Psoas muscle (tissue), 8 donors: ENCODE results near the gene DOCK3. TPM values are rescaled to one million over a fixed set of nuclear protein-coding genes. Genes with fewer than 3 reads are reported as not detected.

Experiments
- ATAC-seq, 4 donors: fragments of 200-7000 bp; cut with Tn5 transposase; one replicate each; pipeline ENCODE4 v1.9.1; 2020; ENCODE audit warnings: moderate library complexity in 3 of 4, mild to moderate bottlenecking in 2 of 4
- DNase-seq, 2 donors: peaks; one replicate each; pipeline ENCODE4 v3.0.0-alpha.2; 2020
- H3K27ac ChIP-seq: fragments of 200-600 bp; one replicate; pipeline ENCODE4 v1.8.0; 2022
- H3K27me3 ChIP-seq, 3 donors: fragments of 200-600 bp in 1 of 3; one replicate each; pipeline versions ENCODE4 v1.6.1 to v1.8.0; 2013 to 2022; ENCODE audit warnings: low read length in 2 of 3, mild to moderate bottlenecking in 2 of 3, moderate library complexity in 1 of 3; ENCODE audit not compliant: insufficient read depth in 3 of 3
- H3K36me3 ChIP-seq, 2 donors: fragments of 200-600 bp in 1 of 2; one replicate each; pipeline versions ENCODE4 v1.6.1 to v1.8.0; 2013 to 2022; ENCODE audit warnings: low read depth in 1 of 2, mild to moderate bottlenecking in 1 of 2, moderate library complexity in 1 of 2; ENCODE audit not compliant: insufficient read depth in 1 of 2
- H3K4me1 ChIP-seq: fragments of 200-600 bp; one replicate; pipeline ENCODE4 v1.8.0; 2022
- H3K4me3 ChIP-seq: fragments of 200-600 bp; one replicate; pipeline ENCODE4 v1.8.0; 2022; ENCODE audit warnings: mild to moderate bottlenecking
- H3K9me3 ChIP-seq: fragments of 200-600 bp; one replicate; pipeline ENCODE4 v1.8.0; 2022
- CTCF ChIP-seq: fragments of 200-600 bp; IDR thresholded peaks from one replicate; pipeline ENCODE4 v1.8.0; 2022; ENCODE audit warnings: antibody characterized with exemption
- WGBS, 3 donors: extraction: QIAGEN DNeasy Blood & Tissue Kit; methylation state at CpG; one replicate each; pipeline versions ENCODE4 v1.1.6 to v1.1.7; 2013; 5-methylcytosine and 5-hydroxymethylcytosine counted together
- intact Hi-C, 2 donors: fragments of 100-400 bp; cut with DNase I; formaldehyde crosslinking; loops; one replicate each; pipeline versions ENCODE4 v1.11.0 to v1.14.2; 2022
- polyA plus RNA-seq, 3 donors: library from polyadenylated mRNA; stranded (reverse); fragments of 200-250 nt; gene quantifications; one replicate each; pipeline ENCODE4 v1.2.3, GENCODE V29; 2013
- total RNA-seq, 4 donors: library from RNA; stranded (reverse); fragmentation: NEBNext Ultra II Directional in 2 of 4; extraction: Animal tissue kit (Norgen Biotek cat#: 25700) in 2 of 4; gene quantifications; one replicate each; pipeline versions ENCODE4 v1.2.1 to v1.2.4, GENCODE V29; 2021 to 2023
- donor health status: healthy with polysubstance abuse.
- donor health status: DM: no; HTN: no; CAD: no; lungs with moderate emphysema.
- donor health status: Bipolar disorder and iron deficiency.
- donor health status: healthy.
- donor health status: DM: yes; HTN: yes; CAD: no.
- donor health status: DM: no; HTN: no; CAD: no.
- donor health status: DM: no; HTN: no; CAD: no.
- donor health status: DM: yes; HTN: yes; CAD: no.

DOCK3 gene
- total and polyA plus RNA-seq, 7 donors = 0.01 to 0.91 (median 0.87) TPM

- Histone ChIP-seq H3K36me3 (no peaks in the 10 kb centered on the region), H3K27me3 (no peaks in the 10 kb centered on the region), H3K9me3 (no peaks in the 10 kb centered on the region), H3K4me3 (no peak overlapping the region), H3K27ac (no peak overlapping the region), H3K4me1 (peaks cover 8% of the 10 kb centered on the region)
- peak; percentile 56 for TF ChIP-seq CTCF
- WGBS, 3 donors = 23 to 28% (median 26%) methylated on average over 4 of the region's 4 CpGs
- DNase-seq (no peak), ATAC-seq (peak in 1 of 4 donors; percentile 64)
- intact Hi-C loops = loop anchor here in 1 of 2 donors (2.0 to 10.0 kb wide), 5 partner anchors 270 to 800 kb away; no protein-coding TSS in a partner anchor
These were observed 697.3 kb downstream of the DOCK3 start for GRCh38 chr3:51371943-51372557.

- Histone ChIP-seq H3K27me3 (no peaks in the 10 kb centered on the region), H3K9me3 (no peaks in the 10 kb centered on the region), H3K36me3 (no peaks in the 10 kb centered on the region), H3K4me1 (peaks cover 8% of the 10 kb centered on the region), H3K27ac (no peak overlapping the region), H3K4me3 (no peak overlapping the region)
- DNase-seq (no peak), ATAC-seq (no peak)
- intact Hi-C loops = loop anchor here in 1 of 2 donors (2.0 to 10.0 kb wide), 5 partner anchors 272 to 802 kb away; no protein-coding TSS in a partner anchor
- 52 to 63% (median 61%) methylated on average over 5 of the region's 5 CpGs for WGBS, 3 donors
- no peak for TF ChIP-seq CTCF
These were observed 699.1 kb downstream of the DOCK3 start for GRCh38 chr3:51373658-51374421.

- intact Hi-C loops = loop anchor here in 1 of 2 donors (5.0 to 10.0 kb wide), 4 partner anchors 272 to 802 kb away; no protein-coding TSS in a partner anchor
- H3K4me3 ChIP-seq = no peak overlapping the region
- DNase-seq = no peak
- H3K36me3 ChIP-seq = no peaks in the 10 kb centered on the region
- ATAC-seq = no peak
- H3K9me3 ChIP-seq = no peaks in the 10 kb centered on the region
- WGBS, 3 donors = 93 to 94% (median 93%) methylated on average over 11 of the region's 11 CpGs
- H3K27ac ChIP-seq = no peak overlapping the region
- H3K27me3 ChIP-seq = no peaks in the 10 kb centered on the region
- peaks cover 8% of the 10 kb centered on the region for H3K4me1 ChIP-seq
- TF ChIP-seq CTCF = no peak
These were observed 699.7 kb downstream of the DOCK3 start for GRCh38 chr3:51374456-51374855.

- Histone ChIP-seq H3K36me3 (no peaks in the 10 kb centered on the region), H3K4me3 (no peak overlapping the region), H3K27me3 (no peaks in the 10 kb centered on the region), H3K4me1 (peaks cover 8% of the 10 kb centered on the region), H3K27ac (no peak overlapping the region), H3K9me3 (no peaks in the 10 kb centered on the region)
- no peak for DNase-seq
- no peak for TF ChIP-seq CTCF
- no peak for ATAC-seq
- intact Hi-C loops = loop anchor here in 1 of 2 donors (10.0 kb wide), 1 partner anchor 430 kb away; no protein-coding TSS in a partner anchor
These were observed 700.4 kb downstream of the DOCK3 start for GRCh38 chr3:51375136-51375535.
